AG10803 (cell line): ENCODE measurements around the gene KRT5.

ENCODE experiments used
- DNase-seq: peaks from one replicate; pipeline ENCODE4 v3.0.0; 2010; ENCODE audit warnings: low read depth
- H3K4me3 ChIP-seq: 2 replicates; pipeline ENCODE4 v1.5.1; 2011; ENCODE audit warnings: mild to moderate bottlenecking, low read length, control low read depth
- CTCF ChIP-seq: conservative IDR thresholded peaks from 2 replicates; pipeline ENCODE4 v1.5.1; 2011; ENCODE audit warnings: mild to moderate bottlenecking, low read length, control low read depth, inconsistent platforms

KRT5 gene

GRCh38 chr12:52515927-52516831, 4.0 kb downstream of the KRT5 start:
- DNase-seq, result peak; percentile 39
- no peak overlapping the region for H3K4me3 ChIP-seq
- TF ChIP-seq CTCF, result no peak

- no peak for TF ChIP-seq CTCF
- H3K4me3 ChIP-seq, result no peak overlapping the region
- no peak for DNase-seq
Measured at GRCh38 chr12:52515319-52515646, 4.9 kb downstream of the KRT5 start.

- DNase-seq, result no peak
- no peak for TF ChIP-seq CTCF
Measured at GRCh38 chr12:52514471-52515318, 5.5 kb downstream of the KRT5 start.

DNA sequence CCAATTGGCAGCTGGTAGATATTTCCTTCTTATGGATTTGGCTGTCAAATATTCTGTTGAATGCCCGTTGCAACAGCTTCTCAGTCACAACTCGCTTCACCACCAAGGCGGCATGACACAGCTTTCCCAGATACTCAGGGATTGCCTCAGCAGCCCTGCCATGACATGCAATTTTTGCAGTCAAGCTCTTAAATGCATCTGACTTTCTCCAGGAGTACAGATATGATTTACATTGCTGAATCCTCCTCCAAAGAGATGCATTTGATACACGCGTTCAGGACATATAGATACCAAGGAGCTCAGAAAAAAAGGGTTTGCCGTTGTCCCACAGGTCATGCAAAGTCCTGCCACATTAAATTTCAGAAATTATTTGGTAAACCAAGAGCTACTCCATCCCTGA, 6.5 kb downstream of the KRT5 start:
- DNase-seq, result no peak
- H3K4me3 ChIP-seq, result no peak overlapping the region
- TF ChIP-seq CTCF, result no peak

More at GRCh38 chr12:52514471-52515318, 5.5 kb downstream of the KRT5 start:
- no peak overlapping the region for H3K4me3 ChIP-seq

GRCh38 chr12:52508211-52508610, 12.0 kb downstream of the KRT5 start:
- no peak overlapping the region for H3K4me3 ChIP-seq
- DNase-seq, result no peak
- no peak for TF ChIP-seq CTCF

GRCh38 chr12:52506858-52507715, 13.1 kb downstream of the KRT5 start:
- no peak overlapping the region for H3K4me3 ChIP-seq
- DNase-seq, result peak; percentile 81
- peak; percentile 82 for TF ChIP-seq CTCF
